Measurements from ENCODE around the gene KCTD1.

The KCTD1 gene

GRCh38 chr18:26436176-26437051 lies 111.9 kb downstream of the KCTD1 start:
- Histone ChIP-seq H3F3A (ENCODE audit: low read depth) (no peaks in the 10 kb centered on the region), H3K79me2 (ENCODE audit: insufficient read depth, low read length) (no peaks in the 10 kb centered on the region), H4K20me1 (ENCODE audit: insufficient read depth, low read length, poor library complexity, severe bottlenecking) (no peaks in the 10 kb centered on the region), H3K4me1 (ENCODE audit: insufficient read depth, low read length, poor library complexity, severe bottlenecking) (no peaks in the 10 kb centered on the region), H3K4me2 (ENCODE audit: low read depth, low read length, poor library complexity, severe bottlenecking) (no peak overlapping the region), H3K9me2 (replicated peaks; ENCODE audit: low read depth, low read length) (no peaks in the 10 kb centered on the region), H2AFZ (ENCODE audit: low read length) (no peak overlapping the region), H3K9ac (ENCODE audit: low read depth, low read length, poor library complexity, severe bottlenecking) (no peak overlapping the region), H3K4me3 (ENCODE audit: low read length, poor library complexity, severe bottlenecking) (no peak overlapping the region), H3K27me3 (ENCODE audit: insufficient read depth, low read length, poor library complexity, severe bottlenecking) (no peaks in the 10 kb centered on the region), H3K9me3 (ENCODE audit: insufficient read depth, low read depth, low read length) (no peaks in the 10 kb centered on the region), H3K36me3 (ENCODE audit: insufficient read depth, low read length) (no peaks in the 10 kb centered on the region)
- TF ChIP-seq, protein P1, sequence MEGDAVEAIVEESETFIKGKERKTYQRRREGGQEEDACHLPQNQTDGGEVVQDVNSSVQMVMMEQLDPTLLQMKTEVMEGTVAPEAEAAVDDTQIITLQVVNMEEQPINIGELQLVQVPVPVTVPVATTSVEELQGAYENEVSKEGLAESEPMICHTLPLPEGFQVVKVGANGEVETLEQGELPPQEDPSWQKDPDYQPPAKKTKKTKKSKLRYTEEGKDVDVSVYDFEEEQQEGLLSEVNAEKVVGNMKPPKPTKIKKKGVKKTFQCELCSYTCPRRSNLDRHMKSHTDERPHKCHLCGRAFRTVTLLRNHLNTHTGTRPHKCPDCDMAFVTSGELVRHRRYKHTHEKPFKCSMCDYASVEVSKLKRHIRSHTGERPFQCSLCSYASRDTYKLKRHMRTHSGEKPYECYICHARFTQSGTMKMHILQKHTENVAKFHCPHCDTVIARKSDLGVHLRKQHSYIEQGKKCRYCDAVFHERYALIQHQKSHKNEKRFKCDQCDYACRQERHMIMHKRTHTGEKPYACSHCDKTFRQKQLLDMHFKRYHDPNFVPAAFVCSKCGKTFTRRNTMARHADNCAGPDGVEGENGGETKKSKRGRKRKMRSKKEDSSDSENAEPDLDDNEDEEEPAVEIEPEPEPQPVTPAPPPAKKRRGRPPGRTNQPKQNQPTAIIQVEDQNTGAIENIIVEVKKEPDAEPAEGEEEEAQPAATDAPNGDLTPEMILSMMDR (conservative IDR thresholded peaks at IDR 0.05; ENCODE audit: low read length) = no peak
- TF ChIP-seq EZH2phosphoT487 (IDR thresholded peaks at IDR 0.05; ENCODE audit: borderline replicate concordance) = no peak

DNA sequence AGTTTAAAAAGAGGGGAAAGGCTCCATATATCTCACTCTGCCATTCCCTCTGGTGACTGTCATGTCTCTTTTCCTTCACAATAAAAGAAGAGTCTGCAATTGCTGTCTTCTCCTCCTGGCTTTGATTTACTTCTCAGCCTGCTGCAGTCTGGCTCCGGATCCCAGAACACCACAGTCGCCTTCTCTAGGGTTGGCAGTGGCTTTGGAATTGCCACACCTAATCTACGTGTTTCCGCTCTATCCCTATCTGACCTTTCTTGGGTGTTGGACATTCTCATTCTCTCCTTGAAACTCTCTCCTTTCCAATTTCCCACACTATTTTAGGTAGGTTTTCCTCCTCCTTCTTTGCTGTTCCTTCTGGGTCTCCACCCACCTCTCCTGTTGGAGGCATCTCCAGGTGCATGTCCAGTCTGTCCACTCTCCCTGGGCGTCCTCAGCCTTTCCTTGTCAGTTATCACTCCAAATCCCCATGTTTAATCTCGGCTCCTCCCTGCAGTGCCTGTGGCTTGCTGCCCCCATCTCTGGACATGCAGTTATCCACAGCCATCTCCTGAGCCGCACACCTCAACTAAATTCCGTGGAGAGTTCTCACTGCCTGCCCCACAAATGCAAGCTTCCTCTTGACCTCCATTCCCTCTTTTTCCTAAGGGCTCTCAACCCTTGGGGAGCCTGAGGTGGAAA lies 112.8 kb downstream of the KCTD1 start:
- H3K79me2 ChIP-seq (ENCODE audit: insufficient read depth, low read length) = no peaks in the 10 kb centered on the region
- H3K4me3 ChIP-seq (ENCODE audit: low read length, poor library complexity, severe bottlenecking) = no peak overlapping the region
- no peaks in the 10 kb centered on the region for H3K9me3 ChIP-seq (ENCODE audit: insufficient read depth, low read depth, low read length)
- no peaks in the 10 kb centered on the region for H3K9me2 ChIP-seq (replicated peaks; ENCODE audit: low read depth, low read length)
- no peaks in the 10 kb centered on the region for H4K20me1 ChIP-seq (ENCODE audit: insufficient read depth, low read length, poor library complexity, severe bottlenecking)
- no peaks in the 10 kb centered on the region for H3F3A ChIP-seq (ENCODE audit: low read depth)
- no peaks in the 10 kb centered on the region for H3K27me3 ChIP-seq (ENCODE audit: insufficient read depth, low read length, poor library complexity, severe bottlenecking)
- no peak overlapping the region for H2AFZ ChIP-seq (ENCODE audit: low read length)
- no peak for TF ChIP-seq EZH2phosphoT487 (IDR thresholded peaks at IDR 0.05; ENCODE audit: borderline replicate concordance)
- TF ChIP-seq, protein P1 (conservative IDR thresholded peaks at IDR 0.05; ENCODE audit: low read length) = no peak
- H3K9ac ChIP-seq (ENCODE audit: low read depth, low read length, poor library complexity, severe bottlenecking) = no peak overlapping the region
- H3K4me1 ChIP-seq (ENCODE audit: insufficient read depth, low read length, poor library complexity, severe bottlenecking) = no peaks in the 10 kb centered on the region
- no peak overlapping the region for H3K4me2 ChIP-seq (ENCODE audit: low read depth, low read length, poor library complexity, severe bottlenecking)
- no peaks in the 10 kb centered on the region for H3K36me3 ChIP-seq (ENCODE audit: insufficient read depth, low read length)

- Histone ChIP-seq H3K4me1 (ENCODE audit: insufficient read depth, low read length, poor library complexity, severe bottlenecking) (no peaks in the 10 kb centered on the region), H4K20me1 (ENCODE audit: insufficient read depth, low read length, poor library complexity, severe bottlenecking) (no peaks in the 10 kb centered on the region), H3F3A (ENCODE audit: low read depth) (no peaks in the 10 kb centered on the region), H3K27me3 (ENCODE audit: insufficient read depth, low read length, poor library complexity, severe bottlenecking) (no peaks in the 10 kb centered on the region), H3K36me3 (ENCODE audit: insufficient read depth, low read length) (no peaks in the 10 kb centered on the region), H3K9me2 (replicated peaks; ENCODE audit: low read depth, low read length) (no peaks in the 10 kb centered on the region), H2AFZ (ENCODE audit: low read length) (no peak overlapping the region), H3K4me2 (ENCODE audit: low read depth, low read length, poor library complexity, severe bottlenecking) (no peak overlapping the region), H3K9ac (ENCODE audit: low read depth, low read length, poor library complexity, severe bottlenecking) (no peak overlapping the region), H3K9me3 (ENCODE audit: insufficient read depth, low read depth, low read length) (no peaks in the 10 kb centered on the region), H3K4me3 (ENCODE audit: low read length, poor library complexity, severe bottlenecking) (no peak overlapping the region), H3K79me2 (ENCODE audit: insufficient read depth, low read length) (no peaks in the 10 kb centered on the region)
- no peak for TF ChIP-seq EZH2phosphoT487 (IDR thresholded peaks at IDR 0.05; ENCODE audit: borderline replicate concordance)
- TF ChIP-seq, protein P1 (conservative IDR thresholded peaks at IDR 0.05; ENCODE audit: low read length) = no peak
Measured at GRCh38 chr18:26434887-26435286, 113.5 kb downstream of the KCTD1 start.
